ENCODE measurements around the gene PROCA1.

DNA sequence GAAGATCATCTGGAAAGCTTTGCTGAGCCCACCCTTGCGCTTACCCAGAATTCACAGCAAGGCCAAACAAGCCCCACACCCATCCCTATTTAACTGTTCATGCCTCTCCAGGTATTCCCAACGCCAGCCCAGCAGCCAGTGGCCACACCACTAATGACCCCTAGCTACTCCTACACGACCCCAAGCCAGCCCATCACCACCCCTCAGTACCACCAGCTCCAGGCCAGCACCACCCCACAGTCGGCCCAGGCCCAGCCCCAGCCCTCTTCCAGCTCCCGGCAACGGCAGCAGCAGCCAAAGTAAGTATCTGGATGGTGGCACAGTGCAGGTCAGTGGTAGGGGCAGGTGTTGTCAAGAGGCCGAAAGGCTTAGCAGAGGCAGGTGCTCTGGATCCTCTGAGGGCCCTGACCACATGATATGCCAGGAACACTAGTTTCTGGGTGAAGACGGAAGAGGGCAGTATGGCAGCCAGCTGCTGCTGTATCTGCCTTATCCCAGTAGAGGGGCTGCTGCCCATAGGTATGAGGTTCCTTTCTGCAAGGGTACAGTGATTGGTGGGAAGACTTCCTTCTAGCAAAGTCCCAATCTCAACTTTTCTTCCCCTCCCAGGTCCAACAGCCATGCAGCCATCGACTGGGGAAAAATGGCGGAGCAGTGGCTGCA is 10.7 kb downstream of the PROCA1 start:
- TF ChIP-seq, protein P1, sequence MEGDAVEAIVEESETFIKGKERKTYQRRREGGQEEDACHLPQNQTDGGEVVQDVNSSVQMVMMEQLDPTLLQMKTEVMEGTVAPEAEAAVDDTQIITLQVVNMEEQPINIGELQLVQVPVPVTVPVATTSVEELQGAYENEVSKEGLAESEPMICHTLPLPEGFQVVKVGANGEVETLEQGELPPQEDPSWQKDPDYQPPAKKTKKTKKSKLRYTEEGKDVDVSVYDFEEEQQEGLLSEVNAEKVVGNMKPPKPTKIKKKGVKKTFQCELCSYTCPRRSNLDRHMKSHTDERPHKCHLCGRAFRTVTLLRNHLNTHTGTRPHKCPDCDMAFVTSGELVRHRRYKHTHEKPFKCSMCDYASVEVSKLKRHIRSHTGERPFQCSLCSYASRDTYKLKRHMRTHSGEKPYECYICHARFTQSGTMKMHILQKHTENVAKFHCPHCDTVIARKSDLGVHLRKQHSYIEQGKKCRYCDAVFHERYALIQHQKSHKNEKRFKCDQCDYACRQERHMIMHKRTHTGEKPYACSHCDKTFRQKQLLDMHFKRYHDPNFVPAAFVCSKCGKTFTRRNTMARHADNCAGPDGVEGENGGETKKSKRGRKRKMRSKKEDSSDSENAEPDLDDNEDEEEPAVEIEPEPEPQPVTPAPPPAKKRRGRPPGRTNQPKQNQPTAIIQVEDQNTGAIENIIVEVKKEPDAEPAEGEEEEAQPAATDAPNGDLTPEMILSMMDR (IDR thresholded peaks at IDR 0.05; ENCODE audit: low read depth, low read length), result no peak
- TF ChIP-seq EZH2phosphoT487 (IDR thresholded peaks at IDR 0.05; ENCODE audit: low read depth), result no peak

All from OCI-LY3 (cell line).